ENCODE data around the gene SKI.

GRCh38 chr1:2248127-2248826 lies 20.2 kb downstream of the SKI start:
- no peak for TF ChIP-seq GATA3 (IDR thresholded peaks at IDR 0.05; ENCODE audit: low read depth, low read length)
- no peak for TF ChIP-seq GATA2 (IDR thresholded peaks at IDR 0.05; ENCODE audit: low read depth, low read length)

Measured in SH-SY5Y (cell line).